B cell (primary cell): ENCODE data around the gene IL31RA.

ENCODE experiments used
- EZH2 ChIP-seq: IDR thresholded peaks from 2 replicates; pipeline ENCODE4 v1.6.1; 2012; ENCODE audit warnings: borderline replicate concordance, low read depth, mild to moderate bottlenecking, moderate library complexity, low read length; ENCODE audit not compliant: insufficient read depth, poor library complexity, severe bottlenecking
- TF ChIP-seq, protein P1 (sequence below): fragments of 200-600 bp; IDR thresholded peaks from one replicate; pipeline ENCODE4 v1.8.0; 2022; ENCODE audit warnings: antibody characterized with exemption, mild to moderate bottlenecking

DNA sequence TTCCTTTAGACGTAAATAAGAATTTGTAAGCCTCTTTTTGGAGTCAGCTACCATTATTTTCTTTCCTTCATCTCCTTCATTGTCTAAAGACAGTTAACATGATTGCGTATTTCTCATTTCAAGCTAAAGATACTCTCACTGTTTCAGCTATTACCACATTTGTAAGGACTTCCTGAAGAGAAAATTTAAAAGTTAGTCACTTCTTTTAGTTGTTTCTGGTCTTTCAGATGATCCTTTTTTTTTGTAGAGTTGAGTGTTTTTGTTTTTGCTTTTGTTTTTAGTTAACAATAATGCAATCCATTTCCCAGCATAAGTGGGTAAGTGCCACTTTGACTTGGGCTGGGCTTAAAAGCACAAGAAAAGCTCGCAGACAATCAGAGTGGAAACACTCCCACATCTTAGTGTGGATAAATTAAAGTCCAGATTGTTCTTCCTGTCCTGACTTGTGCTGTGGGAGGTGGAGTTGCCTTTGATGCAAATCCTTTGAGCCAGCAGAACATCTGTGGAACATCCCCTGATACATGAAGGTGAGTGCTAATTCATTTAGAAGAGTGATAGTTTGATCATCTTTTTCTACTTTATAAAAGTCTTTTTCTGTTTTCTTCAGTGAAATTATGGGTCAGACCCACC lies 2.0 kb downstream of the IL31RA start:
- TF ChIP-seq, protein P1, sequence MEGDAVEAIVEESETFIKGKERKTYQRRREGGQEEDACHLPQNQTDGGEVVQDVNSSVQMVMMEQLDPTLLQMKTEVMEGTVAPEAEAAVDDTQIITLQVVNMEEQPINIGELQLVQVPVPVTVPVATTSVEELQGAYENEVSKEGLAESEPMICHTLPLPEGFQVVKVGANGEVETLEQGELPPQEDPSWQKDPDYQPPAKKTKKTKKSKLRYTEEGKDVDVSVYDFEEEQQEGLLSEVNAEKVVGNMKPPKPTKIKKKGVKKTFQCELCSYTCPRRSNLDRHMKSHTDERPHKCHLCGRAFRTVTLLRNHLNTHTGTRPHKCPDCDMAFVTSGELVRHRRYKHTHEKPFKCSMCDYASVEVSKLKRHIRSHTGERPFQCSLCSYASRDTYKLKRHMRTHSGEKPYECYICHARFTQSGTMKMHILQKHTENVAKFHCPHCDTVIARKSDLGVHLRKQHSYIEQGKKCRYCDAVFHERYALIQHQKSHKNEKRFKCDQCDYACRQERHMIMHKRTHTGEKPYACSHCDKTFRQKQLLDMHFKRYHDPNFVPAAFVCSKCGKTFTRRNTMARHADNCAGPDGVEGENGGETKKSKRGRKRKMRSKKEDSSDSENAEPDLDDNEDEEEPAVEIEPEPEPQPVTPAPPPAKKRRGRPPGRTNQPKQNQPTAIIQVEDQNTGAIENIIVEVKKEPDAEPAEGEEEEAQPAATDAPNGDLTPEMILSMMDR = no peak
- no peak for TF ChIP-seq EZH2
